Endothelial cell of umbilical vein (primary cell): ENCODE measurements around the gene EFS.

Source experiments
- CTCF ChIP-seq, 2 donors: IDR thresholded peaks; 1 replicate in 1 of 2; 2 replicates in 1 of 2; pipeline ENCODE4 v1.5.1; 2011; ENCODE audit warnings: low read length in 2 of 2, mild to moderate bottlenecking in 2 of 2, moderate library complexity in 2 of 2, control low read depth in 1 of 2, inconsistent platforms in 1 of 2, low read depth in 1 of 2; ENCODE audit not compliant: insufficient read depth in 1 of 2; ENCODE audit errors: extremely low read depth in 1 of 2
- EZH2 ChIP-seq: IDR thresholded peaks from 2 replicates; pipeline ENCODE4 v1.6.1; 2012; ENCODE audit warnings: borderline replicate concordance, low read depth, mild to moderate bottlenecking, moderate library complexity, low read length, inconsistent platforms; ENCODE audit not compliant: severe bottlenecking
- MAX ChIP-seq: IDR thresholded peaks from 2 replicates; pipeline ENCODE4 v1.6.1; 2011; ENCODE audit not compliant: insufficient read depth, insufficient read length
- POLR2A ChIP-seq: IDR thresholded peaks from 2 replicates; pipeline ENCODE4 v1.6.1; 2012; ENCODE audit warnings: low read depth, mild to moderate bottlenecking, control low read depth, low read length

- TF ChIP-seq POLR2A (no peak), CTCF (IDR thresholded peaks at IDR 0.05; ENCODE audit: extremely low read depth in 1 of 2, insufficient read depth in 1 of 2, low read depth in 1 of 2, low read length in 2 of 2) (no peak), EZH2 (no peak), MAX (no peak)
Measured at GRCh38 chr14:23382731-23383440, 17.9 kb upstream of the EFS start.
